ENCODE measurements around the gene DDX59.

GRCh38 chr1:200684015-200684414, 14.3 kb upstream of the DDX59 start:
- TF ChIP-seq CTCF (IDR thresholded peaks at IDR 0.05; ENCODE audit: low read length) (no peak), EZH2 (optimal IDR thresholded peaks at IDR 0.05; ENCODE audit: low read depth, low read length) (no peak)
